SH-SY5Y (cell line): ENCODE data around the gene OR13C5.
"Not testable (repeated sequence)": the region's sequence is repeated elsewhere in the genome, so short reads cannot be mapped to it uniquely, and the experiment has no call there.

Experiments used
- GATA2 ChIP-seq: IDR thresholded peaks from 2 replicates; pipeline ENCODE4 v1.6.1; 2011; ENCODE audit warnings: mild to moderate bottlenecking, low read depth, low read length
- GATA3 ChIP-seq: IDR thresholded peaks from 2 replicates; pipeline ENCODE4 v1.6.1; 2011; ENCODE audit warnings: low read depth, mild to moderate bottlenecking, low read length, moderate library complexity

DNA sequence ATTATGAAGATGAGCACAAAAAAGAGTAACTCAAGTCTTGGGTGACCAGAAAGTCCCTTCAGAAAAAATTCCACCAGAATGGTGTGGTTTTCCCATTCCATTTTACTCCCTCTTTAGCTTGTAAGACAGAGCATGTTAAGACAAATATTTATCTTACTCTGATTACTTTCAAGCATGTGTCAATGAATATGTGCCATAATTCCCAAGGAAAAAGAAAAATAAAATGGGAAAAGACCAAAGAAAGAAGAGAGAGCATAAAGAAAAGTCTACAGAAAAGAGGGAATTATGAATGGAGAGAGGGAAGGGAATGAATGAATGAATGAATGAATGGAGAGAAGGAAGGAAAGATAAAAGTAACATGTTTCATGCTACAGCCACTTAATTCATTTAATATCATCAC is at the start of gene OR13C5:
- not testable (repeated sequence) for TF ChIP-seq GATA2, GATA3
